Fibroblast of lung (primary cell): ENCODE measurements around the gene CREB3L1. TPM values are rescaled to one million over a fixed set of nuclear protein-coding genes. Genes with fewer than 3 reads are reported as not detected.

Source experiments
- DNase-seq, 2 donors: peaks; one replicate each; pipeline versions ENCODE4 v3.0.0 to v3.0.0-alpha.2; 2010; ENCODE audit warnings: low read depth in 2 of 2
- H2AFZ ChIP-seq: 2 replicates; pipeline ENCODE4 v1.5.1; 2012; ENCODE audit warnings: low read length, control low read depth, inconsistent platforms
- H3K27ac ChIP-seq: 2 replicates; pipeline ENCODE4 v1.5.1; 2011; ENCODE audit warnings: low read length, control low read depth; ENCODE audit not compliant: insufficient read depth
- H3K27me3 ChIP-seq: 2 replicates; pipeline ENCODE4 v1.5.1; 2011; ENCODE audit warnings: mild to moderate bottlenecking, low read length; ENCODE audit not compliant: control insufficient read depth, insufficient read depth
- H3K36me3 ChIP-seq: 2 replicates; pipeline ENCODE4 v1.5.1; 2011; ENCODE audit warnings: low read length; ENCODE audit not compliant: control insufficient read depth, insufficient read depth
- H3K4me1 ChIP-seq: 2 replicates; pipeline ENCODE4 v1.5.1; 2011; ENCODE audit warnings: low read length; ENCODE audit not compliant: control insufficient read depth, insufficient read depth; ENCODE audit errors: extremely low read depth
- H3K4me2 ChIP-seq: 2 replicates; pipeline ENCODE4 v1.5.1; 2011; ENCODE audit warnings: low read length, control low read depth; ENCODE audit not compliant: insufficient read depth; ENCODE audit errors: extremely low read depth
- H3K4me3 ChIP-seq, 4 experiments: fragments of 200-600 bp in 1 of 4; sonication (generic) in 1 of 4; replicated peaks in 1 of 4; 2 replicates each; pipeline ENCODE4 v1.5.1; 2011 to 2016; ENCODE audit warnings: low read length in 4 of 4, low read depth in 3 of 4, mild to moderate bottlenecking in 3 of 4, control low read depth in 2 of 4, inconsistent platforms in 1 of 4, mixed read lengths in 1 of 4; ENCODE audit not compliant: insufficient read depth in 1 of 4; ENCODE audit errors: control extremely low read depth in 1 of 4
- H3K79me2 ChIP-seq: 2 replicates; pipeline ENCODE4 v1.5.1; 2012; ENCODE audit warnings: mild to moderate bottlenecking, low read length, inconsistent platforms; ENCODE audit not compliant: control insufficient read depth, insufficient read depth
- H3K9ac ChIP-seq: 2 replicates; pipeline ENCODE4 v1.5.1; 2011; ENCODE audit warnings: mild to moderate bottlenecking, low read length, control low read depth; ENCODE audit not compliant: insufficient read depth
- H3K9me3 ChIP-seq: 2 replicates; pipeline ENCODE4 v1.5.1; 2012; ENCODE audit warnings: low read depth, low read length; ENCODE audit not compliant: control insufficient read depth, insufficient read depth
- H4K20me1 ChIP-seq: 2 replicates; pipeline ENCODE4 v1.5.1; 2011; ENCODE audit warnings: low read length; ENCODE audit not compliant: control insufficient read depth, insufficient read depth; ENCODE audit errors: extremely low read depth
- CTCF ChIP-seq, 2 donors: IDR thresholded peaks in 1 of 2; conservative IDR thresholded peaks in 1 of 2; 1 replicate in 1 of 2; 2 replicates in 1 of 2; pipeline ENCODE4 v1.5.1; 2011 to 2012; ENCODE audit warnings: low read length in 2 of 2, control low read depth in 1 of 2, inconsistent platforms in 1 of 2, low read depth in 1 of 2, mild to moderate bottlenecking in 1 of 2
- EZH2 ChIP-seq: IDR thresholded peaks from 2 replicates; pipeline ENCODE4 v1.5.1; 2012; ENCODE audit warnings: low read length, control low read depth, mild to moderate bottlenecking; ENCODE audit errors: missing control alignments
- polyA plus RNA-seq, 2 donors: library from polyadenylated mRNA; depleted of rRNA in 1 of 2; stranded (reverse) in 1 of 2; unstranded in 1 of 2; fragments of >200 nt; gene quantifications; 2 replicates each; pipeline ENCODE4 v1.2.1, GENCODE V29; 2011 to 2012; ENCODE audit warnings: missing spikeins in 1 of 2
- total RNA-seq: library from RNA; depleted of rRNA; stranded (reverse); fragments of >200 nt; gene quantifications from 2 replicates; pipeline ENCODE4 v1.2.1, GENCODE V29; 2014

The CREB3L1 gene
- total and polyA plus RNA-seq, 2 donors (not counting 1 experiment from before 2014, with no cell fraction given) = 18.8 to 28.4 TPM

- no peaks in the 10 kb centered on the region for H3K9me3 ChIP-seq
- H3K9ac ChIP-seq = peak overlapping the region; percentile 70
- H3K27ac ChIP-seq = peak overlapping the region; percentile 80
- peak overlapping the region; percentile 30 for H2AFZ ChIP-seq
- peaks cover 2% of the 10 kb centered on the region for H3K79me2 ChIP-seq
- peak overlapping the region; percentile 34 to 67 (median 54) for H3K4me3 ChIP-seq
- peak overlapping the region; percentile 94 for H3K4me2 ChIP-seq
- no peaks in the 10 kb centered on the region for H4K20me1 ChIP-seq
- peak; percentile 61 to 68 for DNase-seq
- no peaks in the 10 kb centered on the region for H3K27me3 ChIP-seq
- no peak for TF ChIP-seq EZH2
- peaks cover 17% of the 10 kb centered on the region for H3K4me1 ChIP-seq
- H3K36me3 ChIP-seq = no peaks in the 10 kb centered on the region
These were observed 39.1 kb upstream of the CREB3L1 start for GRCh38 chr11:46238078-46238966.

GRCh38 chr11:46238967-46239800, 38.3 kb upstream of the CREB3L1 start:
- DNase-seq = peak; percentile 82 to 85
- H4K20me1 ChIP-seq = no peaks in the 10 kb centered on the region
- TF ChIP-seq CTCF (conservative IDR thresholded peaks at IDR 0.05 in 1 of 2, IDR thresholded peaks at IDR 0.05 in 1 of 2; ENCODE audit: low read depth in 1 of 2, low read length in 2 of 2) (peak; percentile 70 to 90), EZH2 (no peak)
- no peaks in the 10 kb centered on the region for H3K27me3 ChIP-seq
- peaks cover 19% of the 10 kb centered on the region for H3K4me1 ChIP-seq
- H3K4me3 ChIP-seq = peak overlapping the region; percentile 34 to 67 (median 54)
- H3K36me3 ChIP-seq = no peaks in the 10 kb centered on the region
- H2AFZ ChIP-seq = peak overlapping the region; percentile 60
- peak overlapping the region; percentile 80 for H3K27ac ChIP-seq
- H3K4me2 ChIP-seq = peak overlapping the region; percentile 94
- no peaks in the 10 kb centered on the region for H3K9me3 ChIP-seq
- peaks cover 2% of the 10 kb centered on the region for H3K79me2 ChIP-seq
- H3K9ac ChIP-seq = peak overlapping the region; percentile 70

- Histone ChIP-seq H4K20me1 (no peaks in the 10 kb centered on the region), H2AFZ (no peak overlapping the region), H3K27me3 (no peaks in the 10 kb centered on the region), H3K4me3 (no peak overlapping the region), H3K27ac (no peak overlapping the region), H3K79me2 (peaks cover 2% of the 10 kb centered on the region), H3K9me3 (no peaks in the 10 kb centered on the region), H3K4me1 (peaks cover 22% of the 10 kb centered on the region), H3K4me2 (peak overlapping the region; percentile 94), H3K9ac (no peak overlapping the region), H3K36me3 (no peaks in the 10 kb centered on the region)
- no peak for TF ChIP-seq CTCF (conservative IDR thresholded peaks at IDR 0.05 in 1 of 2, IDR thresholded peaks at IDR 0.05 in 1 of 2; ENCODE audit: low read depth in 1 of 2, low read length in 2 of 2)
- no peak for TF ChIP-seq EZH2
- DNase-seq = peak in 1 of 2 donors; percentile 72
These were observed 37.7 kb upstream of the CREB3L1 start for GRCh38 chr11:46239801-46240061.
